ENCODE measurements around the gene SLC9A3.

SLC9A3 gene

GRCh38 chr5:463301-463700, 60.9 kb downstream of the SLC9A3 start:
- no peak for TF ChIP-seq CTCF (IDR thresholded peaks at IDR 0.05; ENCODE audit: insufficient read depth, low read length, missing control alignments)
- POLR2A ChIA-PET, result no interaction called here
- H3K4me3 ChIP-seq (ENCODE audit: low read depth, low read length), result no peak overlapping the region
- DNase-seq (ENCODE audit: low read depth, low spot score), result no peak
- CTCF ChIA-PET, result no interaction called here

GRCh38 chr5:462051-462481, 62.2 kb downstream of the SLC9A3 start:
- H3K4me3 ChIP-seq (ENCODE audit: low read depth, low read length), result no peak overlapping the region
- no peak for TF ChIP-seq CTCF (IDR thresholded peaks at IDR 0.05; ENCODE audit: insufficient read depth, low read length, missing control alignments)
- ChIA-PET POLR2A (no interaction called here), CTCF (interaction anchor here (2.2 kb wide), 1 partner anchor 16 kb away, joined by 7 read pairs; no protein-coding TSS in a partner anchor)
- DNase-seq (ENCODE audit: low read depth, low spot score), result no peak

GRCh38 chr5:460273-460625, 64.0 kb downstream of the SLC9A3 start:
- TF ChIP-seq CTCF (IDR thresholded peaks at IDR 0.05; ENCODE audit: insufficient read depth, low read length, missing control alignments), result no peak
- no peak for DNase-seq (ENCODE audit: low read depth, low spot score)
- no peak overlapping the region for H3K4me3 ChIP-seq (ENCODE audit: low read depth, low read length)
- ChIA-PET CTCF (interaction anchor here (2.2 kb wide), 1 partner anchor 14 kb away, joined by 7 read pairs; no protein-coding TSS in a partner anchor), POLR2A (no interaction called here)

GRCh38 chr5:459562-460272, 64.5 kb downstream of the SLC9A3 start:
- POLR2A ChIA-PET, result no interaction called here
- no peak overlapping the region for H3K4me3 ChIP-seq (ENCODE audit: low read depth, low read length)
- CTCF ChIA-PET, result interaction anchor here (2.2 to 4.4 kb wide), 2 partner anchors 14 kb away, joined by 7 to 37 read pairs; no protein-coding TSS in a partner anchor
- TF ChIP-seq CTCF (IDR thresholded peaks at IDR 0.05; ENCODE audit: insufficient read depth, low read length, missing control alignments), result no peak
- DNase-seq (ENCODE audit: low read depth, low spot score), result no peak

- no peak for DNase-seq (ENCODE audit: low read depth, low spot score)
- no peak overlapping the region for H3K4me3 ChIP-seq (ENCODE audit: low read depth, low read length)
- TF ChIP-seq CTCF (IDR thresholded peaks at IDR 0.05; ENCODE audit: insufficient read depth, low read length, missing control alignments), result no peak
- POLR2A ChIA-PET, result no interaction called here
- CTCF ChIA-PET, result interaction anchor here (4.4 kb wide), 1 partner anchor 13 kb away, joined by 37 read pairs; no protein-coding TSS in a partner anchor
Observed at GRCh38 chr5:458547-459353, 65.5 kb downstream of the SLC9A3 start.
